Neuronal stem cell (in vitro differentiated cells): ENCODE measurements around the gene MAFG.
A peak's percentile ranks its signal among the peaks of the same experiment; 100 is the strongest.

Source experiments
- DNase-seq: peaks from one replicate; pipeline ENCODE4 v3.0.0-alpha.2; 2013; ENCODE audit warnings: low spot score
- H2AFZ ChIP-seq: one replicate; pipeline ENCODE4 v1.6.1; 2013; ENCODE audit warnings: mild to moderate bottlenecking, low read length, inconsistent platforms
- H2AK5ac ChIP-seq: 2 replicates; pipeline ENCODE4 v1.6.1; 2013; ENCODE audit warnings: low read depth, mild to moderate bottlenecking, inconsistent platforms, low read length, moderate library complexity, mixed read lengths
- H2BK120ac ChIP-seq: 2 replicates; pipeline ENCODE4 v1.6.1; 2013; ENCODE audit warnings: low read depth, mild to moderate bottlenecking, inconsistent platforms, low read length, moderate library complexity, mixed read lengths
- H2BK12ac ChIP-seq: one replicate; pipeline ENCODE4 v1.6.1; 2013; ENCODE audit warnings: low read length, inconsistent platforms
- H2BK15ac ChIP-seq: 2 replicates; pipeline ENCODE4 v1.6.1; 2013; ENCODE audit warnings: mild to moderate bottlenecking, low read length, inconsistent platforms, mixed read lengths
- H2BK5ac ChIP-seq: one replicate; pipeline ENCODE4 v1.6.1; 2013; ENCODE audit warnings: inconsistent platforms, mild to moderate bottlenecking, low read length, moderate library complexity
- H3K14ac ChIP-seq: one replicate; pipeline ENCODE4 v1.6.1; 2013; ENCODE audit warnings: low read length, inconsistent platforms
- H3K18ac ChIP-seq: 2 replicates; pipeline ENCODE4 v1.6.1; 2013; ENCODE audit warnings: low read length, inconsistent platforms
- H3K23ac ChIP-seq: 2 replicates; pipeline ENCODE4 v1.6.1; 2013; ENCODE audit warnings: low read depth, mild to moderate bottlenecking, mixed read lengths, low read length, inconsistent platforms; ENCODE audit not compliant: poor library complexity
- H3K27ac ChIP-seq: replicated peaks from 3 replicates; pipeline ENCODE4 v1.5.1; 2013; ENCODE audit warnings: low read length, inconsistent platforms
- H3K27me3 ChIP-seq, 3 experiments: 2 replicates each; pipeline ENCODE4 v1.6.1; 2013; ENCODE audit warnings: low read length in 3 of 3, mild to moderate bottlenecking in 2 of 3, inconsistent platforms in 1 of 3, low read depth in 1 of 3, mixed read lengths in 1 of 3, moderate library complexity in 1 of 3; ENCODE audit not compliant: control insufficient read depth in 3 of 3, insufficient read depth in 3 of 3
- H3K36me3 ChIP-seq, 2 donors: replicated peaks in 1 of 2; 2 replicates each; pipeline ENCODE4 v1.6.1; 2013; ENCODE audit warnings: low read length in 2 of 2; ENCODE audit not compliant: control insufficient read depth in 2 of 2, insufficient read depth in 2 of 2
- H3K4ac ChIP-seq: 2 replicates; pipeline ENCODE4 v1.6.1; 2013; ENCODE audit warnings: inconsistent platforms, mild to moderate bottlenecking, low read length, moderate library complexity
- H3K4me1 ChIP-seq, 2 donors: 1 replicate in 1 of 2; 2 replicates in 1 of 2; pipeline ENCODE4 v1.6.1; 2013; ENCODE audit warnings: low read length in 2 of 2, low read depth in 1 of 2; ENCODE audit not compliant: control insufficient read depth in 2 of 2, insufficient read depth in 1 of 2
- H3K4me2 ChIP-seq: one replicate; pipeline ENCODE4 v1.6.1; 2013; ENCODE audit warnings: mild to moderate bottlenecking, low read length, inconsistent platforms; ENCODE audit not compliant: insufficient read depth, poor library complexity, severe bottlenecking
- H3K4me3 ChIP-seq, 2 donors: 2 replicates each; pipeline ENCODE4 v1.5.1; 2013; ENCODE audit warnings: low read length in 2 of 2, mild to moderate bottlenecking in 2 of 2, inconsistent platforms in 1 of 2, moderate library complexity in 1 of 2
- H3K79me1 ChIP-seq: one replicate; pipeline ENCODE4 v1.6.1; 2013; ENCODE audit warnings: low read depth, mild to moderate bottlenecking, inconsistent platforms, low read length, moderate library complexity
- H3K9ac ChIP-seq: one replicate; pipeline ENCODE4 v1.6.1; 2013; ENCODE audit warnings: mild to moderate bottlenecking, low read depth, low read length, inconsistent platforms; ENCODE audit not compliant: poor library complexity
- H3K9me3 ChIP-seq, 2 donors: replicated peaks in 1 of 2; 2 replicates each; pipeline versions ENCODE3 to v1.6.1; 2013; ENCODE audit warnings: low read length in 2 of 2, mild to moderate bottlenecking in 2 of 2, inconsistent platforms in 1 of 2, low read depth in 1 of 2, mixed read lengths in 1 of 2, moderate library complexity in 1 of 2; ENCODE audit not compliant: control insufficient read depth in 2 of 2, insufficient read depth in 1 of 2
- H4K8ac ChIP-seq: one replicate; pipeline ENCODE4 v1.6.1; 2013; ENCODE audit warnings: low read depth, mild to moderate bottlenecking, inconsistent platforms, low read length, moderate library complexity
- H4K91ac ChIP-seq: one replicate; pipeline ENCODE4 v1.6.1; 2013; ENCODE audit warnings: low read length, low read depth, mild to moderate bottlenecking, inconsistent platforms; ENCODE audit not compliant: poor library complexity
- WGBS, 2 donors: extraction: QIAGEN DNeasy Blood & Tissue Kit; methylation state at CpG; one replicate each; pipeline ENCODE4 v1.1.7; 2013; ENCODE audit warnings: missing lambda C conversion rate in 2 of 2, mixed read lengths in 1 of 2; ENCODE audit not compliant: insufficient read length in 2 of 2, insufficient replicate concordance in 1 of 2; ENCODE audit errors: extremely low coverage in 2 of 2; 5-methylcytosine and 5-hydroxymethylcytosine counted together

Gene MAFG

DNA sequence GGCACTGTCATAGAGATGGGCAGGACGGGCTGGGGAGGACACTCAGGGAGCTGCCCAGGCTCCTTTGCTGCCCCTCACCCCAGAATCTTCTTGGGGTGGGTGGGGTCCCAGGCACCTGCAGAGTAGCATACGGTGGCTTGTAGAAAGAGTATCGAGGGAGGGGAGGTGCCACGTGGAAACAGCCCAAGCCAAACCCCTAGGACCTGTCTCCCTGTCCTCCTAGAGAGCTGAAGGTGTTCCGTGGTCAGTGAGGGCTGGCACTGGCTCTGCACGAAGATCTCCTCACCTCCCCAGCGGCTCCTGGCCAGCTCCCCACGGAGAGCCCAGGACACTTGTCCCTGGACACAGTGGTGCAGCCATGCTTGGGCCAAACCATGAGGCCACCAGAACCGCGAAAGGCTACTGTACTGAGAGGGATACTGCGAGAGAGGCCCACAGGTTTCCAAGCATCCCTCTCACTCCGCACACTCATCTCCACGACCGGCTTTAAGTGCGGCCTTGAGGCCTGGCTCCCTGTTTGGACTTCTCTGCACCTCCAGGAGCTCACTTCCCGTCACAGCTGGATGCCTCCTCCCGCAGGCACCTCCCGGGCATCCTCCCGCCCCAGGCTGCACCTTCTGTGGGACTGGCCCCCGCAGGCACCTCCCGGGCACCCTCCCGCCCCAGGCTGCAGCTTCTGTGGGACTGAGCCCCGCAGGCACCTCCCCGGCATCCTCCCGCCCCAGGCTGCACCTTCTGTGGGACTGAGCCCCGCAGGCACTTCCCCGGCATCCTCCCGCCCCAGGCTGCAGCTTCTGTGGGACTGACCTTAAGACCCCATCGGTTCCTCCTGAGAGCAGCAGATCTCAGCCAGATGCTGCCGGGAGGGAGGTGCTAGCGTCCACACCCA lies 2.0 kb upstream of the MAFG start:
- H3K9me3 ChIP-seq = no peaks in the 10 kb centered on the region
- peak overlapping the region; percentile 97 for H3K18ac ChIP-seq
- H3K27ac ChIP-seq = no peak overlapping the region
- no CpG with 5 or more reads among the region's 31 CpGs for WGBS, 2 donors
- peaks cover 0 to 10% (median 0%) of the 10 kb centered on the region in 3 experiments for H3K27me3 ChIP-seq
- no peak overlapping the region for H2BK15ac ChIP-seq
- H2AK5ac ChIP-seq = peak overlapping the region; percentile 97
- no peak overlapping the region for H2BK120ac ChIP-seq
- peak overlapping the region; percentile 90 for H2BK5ac ChIP-seq
- H3K23ac ChIP-seq = peak overlapping the region; percentile 98
- peak overlapping the region; percentile 93 for H3K4me2 ChIP-seq
- H4K91ac ChIP-seq = no peak overlapping the region
- H3K79me1 ChIP-seq = peaks cover 34% of the 10 kb centered on the region
- peak overlapping the region in 1 of 2 donors; percentile 74 for H3K4me3 ChIP-seq
- no peak overlapping the region for H3K4ac ChIP-seq
- H3K9ac ChIP-seq = peak overlapping the region; percentile 97
- H2BK12ac ChIP-seq = peak overlapping the region; percentile 97
- peak overlapping the region; percentile 97 for H3K14ac ChIP-seq
- peaks cover 2 to 18% of the 10 kb centered on the region in 2 donors for H3K36me3 ChIP-seq
- peaks cover 20 to 21% of the 10 kb centered on the region in 2 donors for H3K4me1 ChIP-seq
- no peak for DNase-seq
- H2AFZ ChIP-seq = no peak overlapping the region
- H4K8ac ChIP-seq = peak overlapping the region; percentile 17

DNA sequence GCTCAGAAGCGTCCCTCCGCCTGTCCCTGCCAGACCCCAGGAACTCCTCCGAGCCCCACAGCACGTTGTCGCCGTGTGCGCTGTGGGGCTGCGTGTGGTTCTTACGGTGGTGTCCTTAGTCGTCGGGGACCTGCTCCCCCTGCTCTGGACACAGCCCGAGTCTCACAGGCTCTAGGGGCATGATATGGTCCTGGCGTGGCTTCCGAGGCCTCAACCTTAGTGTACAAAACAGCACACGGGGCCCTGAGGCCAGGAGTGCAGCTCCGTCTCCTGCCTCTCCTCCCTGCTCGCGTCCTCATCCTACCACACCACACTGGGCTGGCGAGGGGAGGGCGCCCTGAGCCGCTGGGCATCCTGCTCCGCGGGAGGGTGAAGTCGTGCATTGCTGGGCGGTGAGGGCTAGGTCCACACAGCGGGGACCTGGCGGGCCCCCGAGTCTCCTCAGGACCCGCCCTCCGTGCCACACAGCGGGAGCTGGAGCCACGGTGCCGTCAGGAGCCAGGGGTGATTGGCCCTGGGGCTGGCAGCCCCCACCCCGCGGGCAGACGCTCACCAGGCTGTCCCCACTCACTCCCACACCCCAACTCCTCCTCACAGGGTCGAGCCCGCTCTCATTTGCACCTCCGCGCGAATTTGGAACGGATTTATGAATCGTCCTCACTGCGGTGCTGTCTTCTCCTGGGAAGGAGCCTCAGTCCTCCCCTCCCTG lies 1.2 kb upstream of the MAFG start:
- no peak for DNase-seq

DNA sequence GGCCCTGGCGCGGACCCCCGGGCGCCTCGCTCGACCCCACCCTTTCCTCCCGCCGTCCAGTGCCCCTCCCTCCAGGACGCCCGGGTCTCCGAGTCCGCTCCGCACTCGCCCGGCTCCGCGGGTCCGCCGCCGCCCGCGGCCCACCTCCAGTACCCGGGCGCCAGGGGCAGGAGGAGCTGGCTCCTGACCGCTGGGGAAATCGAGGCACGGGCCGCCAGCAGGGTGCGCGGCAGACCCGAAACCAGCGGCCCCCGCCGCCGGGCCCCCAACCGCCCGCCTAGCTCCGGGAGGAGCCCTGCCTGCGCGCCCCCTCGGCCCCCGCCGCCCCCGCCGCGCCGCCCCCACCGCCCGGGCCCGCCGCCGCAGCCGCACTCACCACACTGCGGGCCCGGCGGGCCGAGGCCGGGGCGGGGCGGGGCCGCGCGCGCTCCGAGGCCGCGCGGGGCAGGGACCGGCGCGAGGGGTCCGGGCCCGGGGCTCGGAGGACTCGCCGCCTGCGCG lies 333 bp downstream of the MAFG start:
- H3K14ac ChIP-seq = no peak overlapping the region
- no peak overlapping the region for H2BK5ac ChIP-seq
- H3K4ac ChIP-seq = no peak overlapping the region
- peaks cover 0 to 10% (median 0%) of the 10 kb centered on the region in 3 experiments for H3K27me3 ChIP-seq
- no peak overlapping the region for H4K91ac ChIP-seq
- H2BK12ac ChIP-seq = no peak overlapping the region
- no peak overlapping the region for H2BK15ac ChIP-seq
- H3K9ac ChIP-seq = peak overlapping the region; percentile 60
- H3K27ac ChIP-seq = no peak overlapping the region
- peak overlapping the region; percentile 38 for H3K18ac ChIP-seq
- no peak overlapping the region for H2BK120ac ChIP-seq
- H3K9me3 ChIP-seq = peaks cover 0 to 3% of the 10 kb centered on the region in 2 donors
- peak overlapping the region; percentile 86 for H3K4me2 ChIP-seq
- DNase-seq = no peak
- peaks cover 7 to 8% of the 10 kb centered on the region in 2 donors for H3K36me3 ChIP-seq
- WGBS, 2 donors = no CpG with 5 or more reads among the region's 78 CpGs
- H4K8ac ChIP-seq = no peak overlapping the region
- peak overlapping the region; percentile 73 for H3K23ac ChIP-seq
- peak overlapping the region; percentile 74 to 95 for H3K4me3 ChIP-seq
- peak overlapping the region; percentile 99 for H2AFZ ChIP-seq
- peaks cover 22 to 35% of the 10 kb centered on the region in 2 donors for H3K4me1 ChIP-seq
- peaks cover 46% of the 10 kb centered on the region for H3K79me1 ChIP-seq
- peak overlapping the region; percentile 46 for H2AK5ac ChIP-seq

More for the DNA sequence above, 1.2 kb upstream of the MAFG start:
- Histone ChIP-seq H2BK120ac (peak overlapping the region; percentile 72), H3K4ac (peak overlapping the region; percentile 93), H4K91ac (no peak overlapping the region), H3K9ac (peak overlapping the region; percentile 97), H3K18ac (peak overlapping the region; percentile 97), H3K79me1 (peaks cover 36% of the 10 kb centered on the region), H4K8ac (peak overlapping the region; percentile 43), H3K9me3 (no peaks in the 10 kb centered on the region), H3K36me3 (peaks cover 2 to 10% of the 10 kb centered on the region in 2 donors), H2AFZ (peak overlapping the region; percentile 99), H2BK5ac (peak overlapping the region; percentile 90), H3K14ac (peak overlapping the region; percentile 97), H3K4me3 (peak overlapping the region; percentile 74 to 90), H3K4me2 (peak overlapping the region; percentile 93), H3K23ac (peak overlapping the region; percentile 98), H3K27me3 (peaks cover 0 to 10% (median 0%) of the 10 kb centered on the region in 3 experiments), H2BK12ac (peak overlapping the region; percentile 97), H3K27ac (no peak overlapping the region), H2AK5ac (peak overlapping the region; percentile 97), H2BK15ac (peak overlapping the region; percentile 89), H3K4me1 (peaks cover 22 to 28% of the 10 kb centered on the region in 2 donors)
- no CpG with 5 or more reads among the region's 44 CpGs for whole genome bisulfite sequencing, 2 donors
